Hematopoietic multipotent progenitor cell treated with erythropoietin and hydrocortisone succinate and interleukin-3 and kit ligand, for 8 days (in vitro differentiated cells): ENCODE results near the gene TUBGCP6.

Experiments used
- DNase-seq: peaks from one replicate; pipeline ENCODE4 v3.0.0-alpha.2; 2015

Gene TUBGCP6

DNA sequence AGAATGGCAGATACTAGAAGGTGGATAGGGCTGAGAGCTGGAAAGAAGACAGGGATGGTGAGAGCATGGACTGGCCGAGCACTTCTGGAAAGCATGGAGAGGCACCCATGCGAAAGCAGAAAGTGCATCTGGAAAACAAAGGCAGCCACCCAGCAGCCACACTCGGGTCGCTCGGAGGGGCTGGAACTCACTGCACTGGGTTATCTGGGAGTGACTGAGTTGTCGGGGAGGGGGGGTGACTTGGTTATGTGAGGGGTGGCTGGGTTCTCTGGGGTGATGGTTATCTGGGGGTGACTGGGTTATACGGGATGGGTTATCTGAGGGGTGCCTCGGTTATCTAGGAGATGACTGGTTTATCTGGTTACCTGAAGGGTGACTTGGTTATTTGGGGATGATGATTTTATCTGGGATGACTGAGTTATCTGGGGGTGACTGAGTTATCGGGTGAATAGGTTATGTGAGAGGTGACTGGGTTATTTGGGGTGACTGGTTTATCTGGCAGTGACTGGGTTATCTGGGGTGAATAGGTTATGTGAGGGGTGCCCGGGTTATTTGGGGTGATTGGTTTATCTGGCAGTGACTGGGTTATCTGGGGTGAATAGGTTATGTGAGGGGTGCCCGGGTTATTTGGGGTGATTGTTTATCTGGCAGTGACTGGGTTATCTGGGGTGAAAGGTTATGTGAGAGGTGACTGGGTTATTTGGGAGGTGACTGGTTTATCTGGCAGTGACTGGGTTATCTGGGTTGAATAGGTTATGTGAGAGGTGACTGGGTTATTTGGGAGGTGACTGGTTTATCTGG, 76.9 kb downstream of the TUBGCP6 start:
- DNase-seq = no peak
